DMS53 treated with DMSO at 0.1 percent for 48 hours (cell line): ENCODE data around the gene PRRC2C.
"Not testable (repeated sequence)": the region's sequence is repeated elsewhere in the genome, so short reads cannot be mapped to it uniquely, and the experiment has no call there.

ENCODE experiments used
- DNase-seq: peaks from one replicate; lab custom pipeline; 2025; ENCODE audit not compliant: unreplicated experiment; lab: John Stamatoyannopoulos, UW

Gene PRRC2C

GRCh38 chr1:171581766-171582165 lies 96.4 kb downstream of the PRRC2C start:
- DNase-seq = no peak

GRCh38 chr1:171582589-171582988 lies 97.3 kb downstream of the PRRC2C start:
- DNase-seq = no peak

- DNase-seq = no peak
These were observed 98.4 kb downstream of the PRRC2C start for GRCh38 chr1:171583591-171584201.

- DNase-seq = no peak
These were observed 100.4 kb downstream of the PRRC2C start for GRCh38 chr1:171585715-171586114.

- DNase-seq = no peak
These were observed 102.9 kb downstream of the PRRC2C start for GRCh38 chr1:171588230-171588629.

GRCh38 chr1:171590022-171590421 lies 104.7 kb downstream of the PRRC2C start:
- DNase-seq = no peak

GRCh38 chr1:171595324-171595723 lies 110.0 kb downstream of the PRRC2C start:
- DNase-seq = no peak

- no peak for DNase-seq
These were observed 110.8 kb downstream of the PRRC2C start for GRCh38 chr1:171596119-171596518.

- DNase-seq = no peak
These were observed 111.4 kb downstream of the PRRC2C start for GRCh38 chr1:171596705-171597104.

- DNase-seq = no peak
These were observed 111.9 kb downstream of the PRRC2C start for GRCh38 chr1:171597203-171597602.

- DNase-seq = not testable (repeated sequence)
These were observed 115.0 kb downstream of the PRRC2C start for GRCh38 chr1:171600310-171600709.

- no peak for DNase-seq
These were observed 115.5 kb downstream of the PRRC2C start for GRCh38 chr1:171600862-171601261.

- not testable (repeated sequence) for DNase-seq
These were observed 117.7 kb downstream of the PRRC2C start for GRCh38 chr1:171603042-171603441.

- no peak for DNase-seq
These were observed 121.1 kb downstream of the PRRC2C start for GRCh38 chr1:171606402-171606941.

- DNase-seq = no peak
These were observed 125.1 kb downstream of the PRRC2C start for GRCh38 chr1:171610385-171610784.

GRCh38 chr1:171611306-171611705 lies 126.0 kb downstream of the PRRC2C start:
- no peak for DNase-seq

GRCh38 chr1:171613282-171613681 lies 128.0 kb downstream of the PRRC2C start:
- DNase-seq = no peak

- not testable (repeated sequence) for DNase-seq
These were observed 130.0 kb downstream of the PRRC2C start for GRCh38 chr1:171615122-171615906.

- DNase-seq = no peak
These were observed 131.3 kb downstream of the PRRC2C start for GRCh38 chr1:171616586-171616985.

GRCh38 chr1:171622152-171622462 lies 136.8 kb downstream of the PRRC2C start, which contains the start of gene MYOCOS:
Gene MYOCOS (plus strand): TSS chr1:171622243. CDS start chr1:171623884, 1,641 bp downstream.
- DNase-seq = no peak

GRCh38 chr1:171623651-171624331 lies 138.5 kb downstream of the PRRC2C start:
- DNase-seq = no peak

GRCh38 chr1:171625225-171625624 lies 139.9 kb downstream of the PRRC2C start:
- DNase-seq = no peak
